ENCODE results near the gene TNKS2.

- no peak for TF ChIP-seq CTCF (IDR thresholded peaks at IDR 0.05)
- TF ChIP-seq POLR2A (IDR thresholded peaks at IDR 0.05) = no peak
These were observed 5.9 kb downstream of the TNKS2 start for GRCh38 chr10:91804126-91804510.
